ENCODE data around the gene CCDC8.

The CCDC8 gene

DNA sequence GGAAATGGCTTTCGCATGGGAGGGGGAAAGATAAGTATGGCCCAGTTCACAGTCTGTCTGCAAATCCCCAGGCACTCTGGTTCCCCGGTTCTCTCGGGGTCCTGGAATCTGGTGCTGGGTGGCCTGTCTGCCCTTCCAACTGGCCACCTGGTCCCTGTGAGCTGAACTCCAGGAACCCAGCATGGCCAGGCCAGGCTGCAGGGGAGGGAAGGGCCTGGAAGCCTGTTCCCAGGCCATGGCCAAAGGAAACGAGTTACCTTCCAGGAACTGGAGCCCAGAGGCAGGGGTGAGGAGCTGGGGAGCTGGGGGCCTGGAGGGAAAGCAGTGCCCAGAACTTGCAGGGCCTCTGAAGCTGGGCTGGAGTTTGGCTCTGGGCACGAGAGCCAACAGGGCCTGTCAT lies 34.5 kb upstream of the CCDC8 start:
- no peak overlapping the region for H4K8ac ChIP-seq (ENCODE audit: low read depth, low read length)

DNA sequence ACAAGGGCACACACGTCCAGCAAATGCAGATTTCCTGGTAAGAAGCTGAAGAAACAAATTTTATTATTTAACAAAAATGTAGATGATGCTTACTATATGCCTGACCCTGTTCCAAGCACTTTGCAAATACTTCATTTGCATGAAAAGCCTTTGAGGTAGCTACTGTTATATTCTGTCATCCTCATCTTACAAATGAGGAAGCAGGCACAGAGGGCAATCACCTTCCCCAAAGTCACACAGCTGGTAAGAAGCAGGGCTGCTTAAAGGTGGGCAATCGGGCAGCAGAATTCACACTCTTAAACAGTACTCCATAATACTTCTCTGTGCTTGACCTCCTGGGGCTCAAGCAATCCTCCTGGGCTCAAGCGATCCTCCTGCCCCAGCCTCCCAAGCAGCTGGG lies 33.6 kb upstream of the CCDC8 start:
- Histone ChIP-seq H3K4me2 (ENCODE audit: low read length) (no peak overlapping the region), H4K91ac (ENCODE audit: low read depth, low read length) (no peak overlapping the region), H4K12ac (ENCODE audit: low read depth, low read length) (no peak overlapping the region), H3K36me3 (ENCODE audit: control insufficient read depth in 1 of 2, insufficient read depth in 2 of 2, low read length in 2 of 2) (no peaks in the 10 kb centered on the region), H2BK5ac (ENCODE audit: low read depth, low read length, poor library complexity) (no peak overlapping the region), H3K4me1 (ENCODE audit: control insufficient read depth in 1 of 2, insufficient read depth in 2 of 2, low read length in 2 of 2) (no peaks in the 10 kb centered on the region), H3K4ac (ENCODE audit: low read depth, low read length) (no peak overlapping the region), H2BK12ac (ENCODE audit: low read length) (no peak overlapping the region), H2AFZ (ENCODE audit: insufficient read depth, low read length, poor library complexity) (no peak overlapping the region), H3K18ac (ENCODE audit: low read length) (no peak overlapping the region), H3K79me1 (ENCODE audit: low read length) (no peaks in the 10 kb centered on the region), H3K23ac (ENCODE audit: low read length) (no peak overlapping the region), H3K27me3 (ENCODE audit: insufficient read depth, low read length) (no peaks in the 10 kb centered on the region), H3K27ac (ENCODE audit: low read depth, low read length) (no peak overlapping the region), H3K79me2 (ENCODE audit: control insufficient read depth, insufficient read depth, low read length, poor library complexity) (no peaks in the 10 kb centered on the region), H2AK5ac (ENCODE audit: low read length) (no peak overlapping the region), H3K4me3 (ENCODE audit: low read depth, low read length) (no peak overlapping the region), H3K14ac (ENCODE audit: low read length) (no peak overlapping the region), H3K9ac (ENCODE audit: low read length) (no peak overlapping the region), H2BK120ac (ENCODE audit: insufficient read depth, low read length, poor library complexity) (no peak overlapping the region), H3K9me3 (ENCODE audit: insufficient read depth, low read depth, low read length) (no peaks in the 10 kb centered on the region), H4K8ac (ENCODE audit: low read depth, low read length) (no peak overlapping the region)
- DNase-seq = no peak
- no CpG with 5 or more reads among the region's 3 CpGs for WGBS (ENCODE audit: extremely low coverage, insufficient coverage, insufficient read length)

More for the DNA sequence above, 34.5 kb upstream of the CCDC8 start:
- Histone ChIP-seq H3K36me3 (ENCODE audit: control insufficient read depth in 1 of 2, insufficient read depth in 2 of 2, low read length in 2 of 2) (no peaks in the 10 kb centered on the region), H3K4me2 (ENCODE audit: low read length) (no peak overlapping the region), H3K14ac (ENCODE audit: low read length) (no peak overlapping the region), H3K27ac (ENCODE audit: low read depth, low read length) (no peak overlapping the region), H2AK5ac (ENCODE audit: low read length) (no peak overlapping the region), H3K4me1 (ENCODE audit: control insufficient read depth in 1 of 2, insufficient read depth in 2 of 2, low read length in 2 of 2) (no peaks in the 10 kb centered on the region), H2AFZ (ENCODE audit: insufficient read depth, low read length, poor library complexity) (peak overlapping the region; percentile 70), H4K91ac (ENCODE audit: low read depth, low read length) (no peak overlapping the region), H3K9me3 (ENCODE audit: insufficient read depth, low read depth, low read length) (no peaks in the 10 kb centered on the region), H4K12ac (ENCODE audit: low read depth, low read length) (no peak overlapping the region), H3K4ac (ENCODE audit: low read depth, low read length) (no peak overlapping the region), H3K18ac (ENCODE audit: low read length) (no peak overlapping the region), H3K79me1 (ENCODE audit: low read length) (no peaks in the 10 kb centered on the region), H3K23ac (ENCODE audit: low read length) (no peak overlapping the region), H3K79me2 (ENCODE audit: control insufficient read depth, insufficient read depth, low read length, poor library complexity) (no peaks in the 10 kb centered on the region), H3K27me3 (ENCODE audit: insufficient read depth, low read length) (no peaks in the 10 kb centered on the region), H2BK12ac (ENCODE audit: low read length) (no peak overlapping the region), H2BK120ac (ENCODE audit: insufficient read depth, low read length, poor library complexity) (no peak overlapping the region), H2BK5ac (ENCODE audit: low read depth, low read length, poor library complexity) (no peak overlapping the region), H3K4me3 (ENCODE audit: low read depth, low read length) (no peak overlapping the region), H3K9ac (ENCODE audit: low read length) (no peak overlapping the region)
- no CpG with 5 or more reads among the region's 5 CpGs for WGBS (ENCODE audit: extremely low coverage, insufficient coverage, insufficient read length)
- no peak for DNase-seq

DNA sequence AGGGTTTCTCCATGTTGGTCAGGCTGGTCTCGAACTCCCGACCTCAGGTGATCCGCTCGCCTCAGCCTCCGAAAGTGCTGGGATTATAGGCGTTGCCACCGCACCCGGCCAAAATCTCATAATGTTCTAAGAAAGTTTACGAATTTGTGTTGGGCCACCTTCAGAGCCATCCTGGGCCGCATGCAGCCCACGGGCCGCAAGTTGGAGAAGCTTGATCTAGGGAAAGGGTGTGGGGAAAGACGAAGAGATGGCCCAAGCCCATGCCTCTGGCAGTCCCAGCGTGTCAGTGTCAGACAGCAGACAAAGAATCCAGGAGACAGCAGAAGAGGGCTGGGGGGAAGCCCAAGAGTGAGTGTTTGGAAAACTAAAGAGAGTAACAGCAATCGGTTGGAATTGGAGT lies 32.7 kb upstream of the CCDC8 start:
- WGBS (ENCODE audit: extremely low coverage, insufficient coverage, insufficient read length) = no CpG with 5 or more reads among the region's 15 CpGs
- H2BK12ac ChIP-seq (ENCODE audit: low read length) = no peak overlapping the region
- no peak overlapping the region for H2AK5ac ChIP-seq (ENCODE audit: low read length)

DNA sequence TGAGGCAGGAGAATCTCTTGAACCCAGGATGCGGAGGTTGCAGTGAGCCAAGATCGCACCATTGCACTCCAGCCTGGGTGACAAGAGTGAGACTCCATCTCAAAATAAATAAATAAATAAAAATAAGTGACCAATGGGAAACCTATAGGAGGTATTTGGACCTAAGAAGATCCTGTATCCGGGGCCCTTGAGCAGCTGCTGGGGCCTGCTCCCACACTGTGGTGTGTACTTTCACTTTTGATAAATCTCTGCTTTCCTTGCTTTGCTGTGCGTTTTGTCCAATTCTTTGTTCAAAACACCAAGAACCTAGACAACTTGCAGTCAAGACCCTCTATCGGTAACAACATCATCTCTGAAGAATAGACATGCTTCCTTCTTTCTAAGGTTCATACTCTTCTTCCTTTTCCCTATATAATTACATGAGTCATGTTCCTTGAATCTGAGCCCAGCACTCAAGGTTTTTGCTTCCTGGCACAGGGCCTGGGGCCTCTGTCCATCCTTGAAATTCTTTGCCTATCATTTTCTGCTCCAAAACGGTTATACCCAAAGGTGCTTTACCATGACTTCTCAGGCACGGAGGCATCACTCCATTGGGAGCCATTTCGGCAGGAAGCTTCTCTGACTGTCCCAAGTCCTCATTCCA lies 29.6 kb upstream of the CCDC8 start:
- Histone ChIP-seq H3K27ac (ENCODE audit: low read depth, low read length) (no peak overlapping the region), H3K4ac (ENCODE audit: low read depth, low read length) (no peak overlapping the region), H4K91ac (ENCODE audit: low read depth, low read length) (no peak overlapping the region), H3K79me2 (ENCODE audit: control insufficient read depth, insufficient read depth, low read length, poor library complexity) (no peaks in the 10 kb centered on the region), H3K4me3 (ENCODE audit: low read depth, low read length) (no peak overlapping the region), H3K36me3 (ENCODE audit: control insufficient read depth in 1 of 2, insufficient read depth in 2 of 2, low read length in 2 of 2) (no peaks in the 10 kb centered on the region), H3K9ac (ENCODE audit: low read length) (no peak overlapping the region), H4K8ac (ENCODE audit: low read depth, low read length) (no peak overlapping the region), H4K12ac (ENCODE audit: low read depth, low read length) (no peak overlapping the region), H2AK5ac (ENCODE audit: low read length) (no peak overlapping the region), H2BK5ac (ENCODE audit: low read depth, low read length, poor library complexity) (no peak overlapping the region), H3K79me1 (ENCODE audit: low read length) (no peaks in the 10 kb centered on the region), H2BK120ac (ENCODE audit: insufficient read depth, low read length, poor library complexity) (no peak overlapping the region), H3K23ac (ENCODE audit: low read length) (no peak overlapping the region), H3K9me3 (ENCODE audit: insufficient read depth, low read depth, low read length) (no peaks in the 10 kb centered on the region), H3K4me2 (ENCODE audit: low read length) (no peak overlapping the region), H3K14ac (ENCODE audit: low read length) (no peak overlapping the region), H3K4me1 (ENCODE audit: control insufficient read depth in 1 of 2, insufficient read depth in 2 of 2, low read length in 2 of 2) (no peaks in the 10 kb centered on the region), H3K18ac (ENCODE audit: low read length) (no peak overlapping the region), H2BK12ac (ENCODE audit: low read length) (no peak overlapping the region), H2AFZ (ENCODE audit: insufficient read depth, low read length, poor library complexity) (no peak overlapping the region), H3K27me3 (ENCODE audit: insufficient read depth, low read length) (no peaks in the 10 kb centered on the region)
- DNase-seq = peak in 1 of 2 donors; percentile 16
- WGBS (ENCODE audit: extremely low coverage, insufficient coverage, insufficient read length) = no CpG with 5 or more reads among the region's 8 CpGs

More for the DNA sequence above, 32.7 kb upstream of the CCDC8 start:
- Histone ChIP-seq H3K4me3 (ENCODE audit: low read depth, low read length) (no peak overlapping the region), H2BK120ac (ENCODE audit: insufficient read depth, low read length, poor library complexity) (no peak overlapping the region), H3K36me3 (ENCODE audit: control insufficient read depth in 1 of 2, insufficient read depth in 2 of 2, low read length in 2 of 2) (no peaks in the 10 kb centered on the region), H3K9ac (ENCODE audit: low read length) (no peak overlapping the region), H2BK5ac (ENCODE audit: low read depth, low read length, poor library complexity) (no peak overlapping the region), H3K4me2 (ENCODE audit: low read length) (no peak overlapping the region), H3K4me1 (ENCODE audit: control insufficient read depth in 1 of 2, insufficient read depth in 2 of 2, low read length in 2 of 2) (no peaks in the 10 kb centered on the region), H2AFZ (ENCODE audit: insufficient read depth, low read length, poor library complexity) (no peak overlapping the region), H3K23ac (ENCODE audit: low read length) (no peak overlapping the region), H3K4ac (ENCODE audit: low read depth, low read length) (no peak overlapping the region), H4K12ac (ENCODE audit: low read depth, low read length) (no peak overlapping the region), H3K9me3 (ENCODE audit: insufficient read depth, low read depth, low read length) (no peaks in the 10 kb centered on the region), H4K91ac (ENCODE audit: low read depth, low read length) (no peak overlapping the region), H3K18ac (ENCODE audit: low read length) (no peak overlapping the region), H3K79me2 (ENCODE audit: control insufficient read depth, insufficient read depth, low read length, poor library complexity) (no peaks in the 10 kb centered on the region), H3K27ac (ENCODE audit: low read depth, low read length) (no peak overlapping the region), H3K14ac (ENCODE audit: low read length) (no peak overlapping the region), H4K8ac (ENCODE audit: low read depth, low read length) (no peak overlapping the region), H3K79me1 (ENCODE audit: low read length) (no peaks in the 10 kb centered on the region), H3K27me3 (ENCODE audit: insufficient read depth, low read length) (no peaks in the 10 kb centered on the region)
- DNase-seq = no peak

Data from trophoblast cell (in vitro differentiated cells and primary cell).